OCI-LY7 (cell line): Measurements from ENCODE around the gene AFDN. TPM values are rescaled to one million over a fixed set of nuclear protein-coding genes. Genes with fewer than 3 reads are reported as not detected.

ENCODE experiments used
- BruUV-seq: library from RNA; stranded (reverse); fragments of 400-500 nt; replicated peaks from 2 replicates; lab custom pipeline; 2021; lab: Mats Ljungman, UMichigan
- CTCF ChIA-PET: fragments of 300-600 bp; sonication (Branson Sonifier 250); formaldehyde crosslinking; loops from one replicate; lab custom pipeline; 2022; ENCODE audit warnings: antibody characterized with exemption; ENCODE audit not compliant: unreplicated experiment; lab: Charles Lee
- POLR2A ChIA-PET: fragments of 300-600 bp; sonication (Branson Sonifier 250); formaldehyde crosslinking; loops from one replicate; lab custom pipeline; 2022; ENCODE audit warnings: antibody characterized with exemption; lab: Charles Lee
- DNase-seq: peaks from one replicate; pipeline ENCODE4 v3.0.0-alpha.2; 2015; ENCODE audit warnings: low spot score
- H2AFZ ChIP-seq: fragments of 200-600 bp; sonication (generic), shearing (Covaris generic); 2 replicates; pipeline ENCODE4 v1.6.1; 2014; ENCODE audit warnings: mild to moderate bottlenecking, antibody characterized with exemption, low read length, moderate library complexity
- H3K27ac ChIP-seq: fragments of 200-600 bp; sonication (generic); 2 replicates; pipeline ENCODE4 v1.5.1; 2014; ENCODE audit warnings: mixed run types, low read depth, mild to moderate bottlenecking, moderate library complexity, low read length, inconsistent platforms; ENCODE audit not compliant: poor library complexity, severe bottlenecking
- H3K36me3 ChIP-seq: fragments of 200-600 bp; sonication (generic); 2 replicates; pipeline ENCODE4 v1.6.1; 2014; ENCODE audit warnings: mild to moderate bottlenecking, antibody characterized with exemption, low read length, moderate library complexity, mixed read lengths; ENCODE audit not compliant: insufficient read depth
- H3K4me1 ChIP-seq: fragments of 200-600 bp; sonication (generic); 2 replicates; pipeline ENCODE4 v1.5.1; 2014; ENCODE audit warnings: mild to moderate bottlenecking, low read length; ENCODE audit not compliant: insufficient read depth, poor library complexity, severe bottlenecking
- H3K4me2 ChIP-seq: fragments of 200-600 bp; sonication (generic); 2 replicates; pipeline ENCODE4 v1.6.1; 2014; ENCODE audit warnings: mild to moderate bottlenecking, low read length
- H3K4me3 ChIP-seq: fragments of 200-600 bp; sonication (generic); 2 replicates; pipeline ENCODE4 v1.5.1; 2014; ENCODE audit warnings: mild to moderate bottlenecking, low read depth, low read length; ENCODE audit not compliant: poor library complexity, severe bottlenecking
- H3K79me2 ChIP-seq: fragments of 200-600 bp; sonication (generic); 2 replicates; pipeline ENCODE4 v1.6.1; 2016; ENCODE audit warnings: low read depth, mild to moderate bottlenecking, low read length, moderate library complexity, mixed read lengths; ENCODE audit not compliant: insufficient read depth
- H3K9me2 ChIP-seq: fragments of 200-600 bp; sonication (generic); 2 replicates; pipeline ENCODE4 v1.6.1; 2016; ENCODE audit warnings: mild to moderate bottlenecking, low read length, mixed read lengths; ENCODE audit not compliant: insufficient read depth
- H3K9me3 ChIP-seq: fragments of 200-600 bp; sonication (generic); 2 replicates; pipeline ENCODE4 v1.6.1; 2014; ENCODE audit warnings: mild to moderate bottlenecking, mixed run types, low read length, mixed read lengths
- H4K20me1 ChIP-seq: fragments of 200-600 bp; sonication (generic); 2 replicates; pipeline ENCODE4 v1.6.1; 2014; ENCODE audit warnings: mild to moderate bottlenecking, antibody characterized with exemption, low read length, moderate library complexity, mixed read lengths; ENCODE audit not compliant: insufficient read depth
- EZH2phosphoT487 ChIP-seq: fragments of 200-600 bp; sonication (generic); IDR thresholded peaks from 2 replicates; pipeline ENCODE4 v1.6.1; 2018; ENCODE audit warnings: low read depth, borderline replicate concordance, mild to moderate bottlenecking, mixed run types, antibody characterized with exemption, low read length, moderate library complexity, mixed read lengths
- intact Hi-C: fragments of 100-400 bp; cut with micrococcal nuclease; formaldehyde crosslinking; loops from one replicate; pipeline ENCODE4 v1.10.0; 2022; ENCODE audit not compliant: unreplicated experiment
- total RNA-seq, 2 experiments: library from RNA; depleted of rRNA in 1 of 2; stranded (reverse); fragments of >200 nt in 1 of 2; shearing (Covaris generic) in 1 of 2; gene quantifications; 2 replicates each; pipeline ENCODE4 v1.2.3, GENCODE V29; 2014 to 2022
- TF ChIP-seq, protein P1 (sequence below): fragments of 200-600 bp; sonication (generic); conservative IDR thresholded peaks from 2 replicates; pipeline ENCODE4 v1.5.1; 2014; ENCODE audit warnings: mild to moderate bottlenecking, antibody characterized with exemption, low read length, moderate library complexity, mixed read lengths

AFDN gene
- total RNA-seq, 2 experiments from 2014 or later, result 43.6 to 71.6 TPM

DNA sequence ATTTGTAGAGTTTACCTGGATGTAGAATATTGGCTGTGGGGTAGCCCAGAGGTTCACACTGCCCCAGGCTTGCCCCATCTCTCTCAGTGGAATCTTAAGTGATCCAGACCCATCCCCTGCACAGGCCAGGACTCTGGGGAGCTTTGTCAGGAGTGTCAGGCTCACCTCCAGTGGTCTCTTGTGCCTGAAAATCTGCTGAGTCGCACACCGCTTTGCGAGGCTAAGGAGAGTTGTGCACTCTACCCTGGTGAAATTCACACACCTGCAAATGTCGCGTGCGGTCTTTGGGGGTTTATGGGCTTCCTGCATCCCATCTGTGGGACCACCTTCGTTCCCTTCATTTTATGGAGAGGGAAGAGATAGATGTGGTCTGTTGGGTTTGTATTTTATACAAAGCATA lies 107.1 kb downstream of the AFDN start:
- H3K4me3 ChIP-seq, result no peak overlapping the region
- H3K4me1 ChIP-seq, result no peaks in the 10 kb centered on the region
- no peaks in the 10 kb centered on the region for H3K79me2 ChIP-seq
- no TSS peak for BruUV-seq
- no peaks in the 10 kb centered on the region for H3K9me2 ChIP-seq
- POLR2A ChIA-PET, result no interaction called here
- no peaks in the 10 kb centered on the region for H3K36me3 ChIP-seq
- CTCF ChIA-PET, result no interaction called here
- no peaks in the 10 kb centered on the region for H3K9me3 ChIP-seq
- no peak overlapping the region for H3K4me2 ChIP-seq
- H2AFZ ChIP-seq, result no peak overlapping the region
- no peak overlapping the region for H3K27ac ChIP-seq
- 0 out of 2 replicates have a peak, but pooled peaks cover 5% of the 10 kb centered on the region for H4K20me1 ChIP-seq
- intact Hi-C loops, result no loop called here
- DNase-seq, result no peak
- TF ChIP-seq, protein P1, sequence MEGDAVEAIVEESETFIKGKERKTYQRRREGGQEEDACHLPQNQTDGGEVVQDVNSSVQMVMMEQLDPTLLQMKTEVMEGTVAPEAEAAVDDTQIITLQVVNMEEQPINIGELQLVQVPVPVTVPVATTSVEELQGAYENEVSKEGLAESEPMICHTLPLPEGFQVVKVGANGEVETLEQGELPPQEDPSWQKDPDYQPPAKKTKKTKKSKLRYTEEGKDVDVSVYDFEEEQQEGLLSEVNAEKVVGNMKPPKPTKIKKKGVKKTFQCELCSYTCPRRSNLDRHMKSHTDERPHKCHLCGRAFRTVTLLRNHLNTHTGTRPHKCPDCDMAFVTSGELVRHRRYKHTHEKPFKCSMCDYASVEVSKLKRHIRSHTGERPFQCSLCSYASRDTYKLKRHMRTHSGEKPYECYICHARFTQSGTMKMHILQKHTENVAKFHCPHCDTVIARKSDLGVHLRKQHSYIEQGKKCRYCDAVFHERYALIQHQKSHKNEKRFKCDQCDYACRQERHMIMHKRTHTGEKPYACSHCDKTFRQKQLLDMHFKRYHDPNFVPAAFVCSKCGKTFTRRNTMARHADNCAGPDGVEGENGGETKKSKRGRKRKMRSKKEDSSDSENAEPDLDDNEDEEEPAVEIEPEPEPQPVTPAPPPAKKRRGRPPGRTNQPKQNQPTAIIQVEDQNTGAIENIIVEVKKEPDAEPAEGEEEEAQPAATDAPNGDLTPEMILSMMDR, result no peak
- no peak for TF ChIP-seq EZH2phosphoT487

DNA sequence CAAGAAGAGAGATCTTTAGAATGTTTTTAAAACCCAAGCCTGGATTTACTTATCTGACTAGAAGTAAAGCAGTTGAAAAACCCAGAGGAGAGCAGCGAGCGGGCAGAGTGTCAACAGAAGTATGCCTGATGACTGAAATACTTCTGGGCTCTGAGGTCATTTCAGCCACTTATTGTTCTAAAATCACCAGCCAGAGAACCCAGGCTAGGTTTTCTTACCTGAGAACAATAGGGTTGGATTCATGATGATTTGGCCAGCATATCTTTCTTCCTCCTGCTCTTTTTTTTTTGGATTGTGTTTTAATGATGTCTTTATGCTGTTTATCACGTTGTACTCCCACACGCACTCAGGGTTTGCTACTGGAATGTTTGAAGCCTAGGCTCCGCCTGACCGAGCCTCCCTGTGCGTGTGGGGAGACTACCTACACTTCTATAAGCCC lies 107.7 kb downstream of the AFDN start:
- Histone ChIP-seq H3K9me2 (no peaks in the 10 kb centered on the region), H3K4me2 (no peak overlapping the region), H3K79me2 (no peaks in the 10 kb centered on the region), H3K4me3 (no peak overlapping the region), H2AFZ (no peak overlapping the region), H3K9me3 (no peaks in the 10 kb centered on the region), H3K4me1 (no peaks in the 10 kb centered on the region), H3K36me3 (no peaks in the 10 kb centered on the region), H4K20me1 (0 out of 2 replicates have a peak, but pooled peaks cover 5% of the 10 kb centered on the region), H3K27ac (no peak overlapping the region)
- no peak for DNase-seq
- intact Hi-C loops, result no loop called here
- TF ChIP-seq, protein P1, result no peak
- no peak for TF ChIP-seq EZH2phosphoT487
- BruUV-seq, result no TSS peak
- CTCF ChIA-PET, result no interaction called here
- POLR2A ChIA-PET, result no interaction called here

DNA sequence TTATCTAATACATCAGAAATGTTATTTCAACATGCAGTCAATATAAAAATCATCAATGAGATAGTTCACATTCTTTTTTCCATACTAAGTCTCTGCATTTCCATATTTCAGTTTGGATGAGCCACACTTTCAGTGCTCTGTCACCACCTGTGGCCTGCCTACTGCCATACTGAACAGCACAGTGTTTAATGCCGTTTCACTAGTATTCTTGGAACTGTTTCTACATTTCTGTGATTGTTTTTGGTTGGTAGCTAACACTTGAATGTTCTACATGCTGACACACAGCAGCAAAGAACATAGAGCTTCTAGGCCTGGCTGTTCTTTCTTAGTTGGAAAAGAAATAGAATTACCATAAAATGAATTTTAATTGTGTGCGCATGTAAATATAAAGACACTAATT lies 109.3 kb downstream of the AFDN start:
- DNase-seq, result no peak
- H3K4me3 ChIP-seq, result no peak overlapping the region
- H3K4me2 ChIP-seq, result no peak overlapping the region
- H2AFZ ChIP-seq, result no peak overlapping the region
- H3K9me2 ChIP-seq, result no peaks in the 10 kb centered on the region
- H3K4me1 ChIP-seq, result no peaks in the 10 kb centered on the region
- no TSS peak for BruUV-seq
- H3K27ac ChIP-seq, result no peak overlapping the region
- TF ChIP-seq EZH2phosphoT487, result no peak
- TF ChIP-seq, protein P1, result no peak
- H3K79me2 ChIP-seq, result no peaks in the 10 kb centered on the region
- H3K9me3 ChIP-seq, result no peaks in the 10 kb centered on the region
- ChIA-PET POLR2A (interaction anchor here (0.7 kb wide), 1 partner anchor 10 kb away, joined by 3 read pairs; no protein-coding TSS in a partner anchor), CTCF (no interaction called here)
- intact Hi-C loops, result no loop called here
- 0 out of 2 replicates have a peak, but pooled peaks cover 5% of the 10 kb centered on the region for H4K20me1 ChIP-seq
- H3K36me3 ChIP-seq, result no peaks in the 10 kb centered on the region
